Astrocyte of the cerebellum (primary cell): ENCODE measurements around the gene ADGRB2.

Experiments used
- DNase-seq: peaks from one replicate; pipeline ENCODE4 v3.0.0-alpha.2; 2011; ENCODE audit warnings: low read depth
- H3K4me3 ChIP-seq: 2 replicates; pipeline ENCODE4 v1.5.1; 2011; ENCODE audit warnings: mild to moderate bottlenecking, low read depth, low read length, moderate library complexity
- CTCF ChIP-seq: IDR thresholded peaks from 2 replicates; pipeline ENCODE4 v1.5.1; 2012; ENCODE audit warnings: low read length, low read depth, moderate library complexity, mild to moderate bottlenecking; ENCODE audit errors: missing control alignments
- in situ Hi-C: cut with HindIII; loops from 2 replicates; pipeline ENCODE4 v1.10.0; 2017; ENCODE audit warnings: low sequenced_read_pairs

Gene ADGRB2

GRCh38 chr1:31790641-31791091 is 26.5 kb upstream of the ADGRB2 start:
- TF ChIP-seq CTCF, result no peak
- no peak overlapping the region for H3K4me3 ChIP-seq
- in situ Hi-C loops, result loop anchor here (25.0 kb wide), 1 partner anchor 172 kb away; no protein-coding TSS in a partner anchor

GRCh38 chr1:31790140-31790539 is 26.0 kb upstream of the ADGRB2 start:
- no peak for TF ChIP-seq CTCF
- DNase-seq, result no peak
- H3K4me3 ChIP-seq, result no peak overlapping the region
- in situ Hi-C loops, result loop anchor here (25.0 kb wide), 1 partner anchor 172 kb away; no protein-coding TSS in a partner anchor

More at GRCh38 chr1:31790641-31791091, 26.5 kb upstream of the ADGRB2 start:
- DNase-seq, result no peak

- in situ Hi-C loops, result loop anchor here (25.0 kb wide), 1 partner anchor 173 kb away; no protein-coding TSS in a partner anchor
- peak; percentile 91 for TF ChIP-seq CTCF
- DNase-seq, result peak; percentile 64
- peak overlapping the region; percentile 61 for H3K4me3 ChIP-seq
These were observed 25.3 kb upstream of the ADGRB2 start for GRCh38 chr1:31789259-31790065.

GRCh38 chr1:31788825-31789256 is 24.7 kb upstream of the ADGRB2 start:
- DNase-seq, result peak; percentile 49

GRCh38 chr1:31788138-31788824 is 24.1 kb upstream of the ADGRB2 start:
- TF ChIP-seq CTCF, result no peak
- peak; percentile 67 for DNase-seq
- in situ Hi-C loops, result loop anchor here (25.0 kb wide), 1 partner anchor 174 kb away; no protein-coding TSS in a partner anchor
- H3K4me3 ChIP-seq, result peak overlapping the region; percentile 61

More at GRCh38 chr1:31788825-31789256, 24.7 kb upstream of the ADGRB2 start:
- H3K4me3 ChIP-seq, result peak overlapping the region; percentile 61
- TF ChIP-seq CTCF, result no peak
- in situ Hi-C loops, result loop anchor here (25.0 kb wide), 1 partner anchor 173 kb away; no protein-coding TSS in a partner anchor

GRCh38 chr1:31787786-31788137 is 23.6 kb upstream of the ADGRB2 start:
- DNase-seq, result no peak
- no peak for TF ChIP-seq CTCF
- in situ Hi-C loops, result loop anchor here (25.0 kb wide), 1 partner anchor 175 kb away; no protein-coding TSS in a partner anchor
- H3K4me3 ChIP-seq, result peak overlapping the region; percentile 61
